22Rv1 (cell line): ENCODE results near the gene LAMC1.

Experiments
- H3K27ac ChIP-seq: fragments of 450-650 bp; 2 replicates; pipeline ENCODE4 v1.5.1; 2017
- CTCF ChIP-seq: fragments of 450-650 bp; IDR thresholded peaks from 2 replicates; pipeline ENCODE4 v1.5.1; 2017; ENCODE audit warnings: mild to moderate bottlenecking
- ZFX ChIP-seq: fragments of 450-650 bp; IDR thresholded peaks from 2 replicates; pipeline ENCODE4 v1.6.1; 2017; ENCODE audit warnings: antibody characterized with exemption, borderline replicate concordance

LAMC1 gene

DNA sequence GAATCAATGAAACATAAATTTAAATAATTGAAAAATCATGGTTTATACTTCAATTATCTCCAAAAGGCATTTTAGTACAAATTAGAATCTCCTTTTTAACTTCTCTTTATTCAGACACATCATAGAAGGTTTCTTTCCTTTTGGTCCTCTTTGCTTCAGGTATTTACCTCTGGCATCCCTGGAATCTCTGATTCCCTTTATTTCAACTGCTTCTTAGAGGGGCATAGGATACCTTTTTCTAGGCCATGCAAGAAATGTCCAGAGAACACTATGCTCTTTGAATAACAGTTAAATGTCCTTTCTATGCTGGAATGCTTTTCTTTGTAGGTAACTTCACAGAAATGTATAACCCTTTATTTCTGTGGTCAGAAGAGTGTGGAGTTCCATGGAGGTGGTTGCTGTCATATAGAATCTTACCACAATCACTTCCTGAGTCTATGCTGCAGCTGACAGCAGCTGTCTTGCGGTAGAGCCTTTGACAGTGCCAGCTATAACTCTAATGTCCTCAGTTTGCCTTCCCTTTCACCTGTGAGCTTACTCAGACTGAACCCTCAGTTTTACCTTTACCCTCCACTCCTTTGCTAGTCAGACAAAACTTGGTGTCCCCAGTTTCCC lies 171.4 kb downstream of the LAMC1 start:
- TF ChIP-seq ZFX, result no peak
- no peak for TF ChIP-seq CTCF
- H3K27ac ChIP-seq, result no peak overlapping the region

GRCh38 chr1:183195142-183195574 lies 171.9 kb downstream of the LAMC1 start:
- H3K27ac ChIP-seq, result no peak overlapping the region
- TF ChIP-seq CTCF (no peak), ZFX (no peak)
